NCI-H2081 treated with DMSO at 0.1 percent for 48 hours (cell line): ENCODE measurements around the gene IPMK.
"Not testable (repeated sequence)": the region's sequence is repeated elsewhere in the genome, so short reads cannot be mapped to it uniquely, and the experiment has no call there.

Experiments
- DNase-seq: peaks from one replicate; lab custom pipeline; 2025; lab: John Stamatoyannopoulos, UW

IPMK gene

DNA sequence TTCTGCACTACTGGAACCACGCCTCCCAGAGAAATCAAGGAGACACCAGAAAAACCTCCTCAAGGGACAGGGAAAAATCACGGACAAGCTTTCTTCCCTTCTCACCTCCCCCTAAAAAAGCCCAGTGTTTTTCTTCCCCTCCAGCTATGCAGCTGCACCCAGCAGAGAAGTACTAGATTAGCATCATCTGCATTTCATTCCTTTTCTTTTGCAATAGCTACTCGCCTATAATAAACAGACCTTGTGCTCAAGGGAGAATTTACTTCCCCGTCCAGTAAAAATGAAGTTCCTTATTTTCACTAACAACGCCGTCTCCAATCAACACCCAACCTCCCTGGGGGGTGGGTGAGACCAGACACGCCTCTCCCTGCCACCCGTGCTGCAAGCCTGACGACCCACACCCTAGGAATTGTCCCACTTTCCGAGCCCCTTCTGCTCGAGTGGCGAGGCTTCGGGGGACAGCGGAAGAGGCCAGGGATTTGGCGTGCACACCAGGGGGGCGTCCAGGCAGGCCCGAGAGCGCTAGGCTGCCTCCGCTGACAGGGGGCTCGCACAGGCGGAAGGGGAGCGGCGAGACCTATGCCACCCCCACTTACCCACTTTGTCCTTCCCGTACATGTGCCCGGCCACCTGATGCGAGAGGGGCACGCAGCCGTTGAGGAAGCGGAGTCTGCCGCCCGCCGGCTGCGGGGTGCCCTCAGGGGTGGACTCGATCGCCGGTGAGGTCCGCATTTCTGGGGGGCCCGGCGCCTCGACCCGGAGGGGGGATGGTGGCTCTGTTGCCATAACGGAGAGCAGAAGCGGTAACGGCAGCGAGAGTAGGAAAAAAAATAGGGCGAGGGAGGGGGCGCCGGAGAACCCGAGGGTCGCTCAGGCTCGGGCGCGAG is 625 bp downstream of the IPMK start:
- no peak for DNase-seq

DNA sequence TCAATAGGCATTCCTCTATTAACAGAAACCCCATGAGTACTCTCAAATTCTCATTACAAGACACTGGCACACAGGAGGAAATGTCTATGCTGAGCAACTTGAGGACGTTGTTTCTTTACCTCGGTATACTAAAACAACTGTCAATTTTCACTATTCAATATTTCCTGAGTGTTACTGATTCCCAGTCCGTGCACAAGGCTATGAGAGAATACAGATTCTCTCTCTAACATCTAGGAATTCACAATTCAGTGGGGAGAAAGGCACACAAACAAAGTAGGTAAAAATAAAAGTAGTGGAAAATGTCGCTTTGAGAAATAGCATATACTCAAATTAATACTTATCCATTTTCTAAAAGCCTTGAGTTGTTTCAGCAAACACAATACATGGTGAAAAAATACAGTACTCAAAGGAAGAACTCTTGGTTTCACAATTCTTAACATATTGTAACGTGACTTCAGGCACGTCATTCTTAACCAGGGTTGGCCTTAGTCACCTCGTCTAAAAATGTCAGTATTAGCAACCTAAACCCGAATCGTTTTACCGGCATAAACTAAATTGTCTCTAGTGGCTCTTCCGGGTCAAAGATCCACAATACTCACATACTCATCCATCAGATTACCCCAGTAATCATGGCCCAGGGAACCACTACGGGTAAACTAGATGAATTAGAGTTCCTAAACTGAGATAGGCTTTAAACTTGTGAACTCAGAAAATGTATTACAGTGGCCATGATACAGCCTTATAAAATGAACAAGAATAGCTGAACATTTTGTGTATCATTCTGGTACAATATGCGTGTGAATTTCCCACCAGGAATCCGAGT is 1.5 kb downstream of the IPMK start:
- DNase-seq = no peak

DNA sequence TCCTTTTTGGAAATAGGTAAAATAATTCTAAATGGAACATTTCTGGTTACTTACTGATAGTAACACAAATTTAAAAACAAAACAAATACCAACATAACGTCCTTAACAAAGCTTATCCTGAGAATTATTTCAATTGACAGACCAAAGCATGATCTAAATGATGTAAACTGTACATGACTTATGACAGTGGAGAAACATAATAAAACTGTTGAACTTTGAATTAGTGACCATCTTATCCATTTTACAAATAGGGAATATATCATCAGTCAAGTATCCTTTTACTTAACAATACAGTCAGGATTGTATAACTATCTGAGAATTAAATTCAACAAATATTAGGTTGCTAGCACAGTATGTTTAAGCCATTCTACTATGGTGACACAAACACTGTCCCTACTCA is 2.4 kb downstream of the IPMK start:
- no peak for DNase-seq

DNA sequence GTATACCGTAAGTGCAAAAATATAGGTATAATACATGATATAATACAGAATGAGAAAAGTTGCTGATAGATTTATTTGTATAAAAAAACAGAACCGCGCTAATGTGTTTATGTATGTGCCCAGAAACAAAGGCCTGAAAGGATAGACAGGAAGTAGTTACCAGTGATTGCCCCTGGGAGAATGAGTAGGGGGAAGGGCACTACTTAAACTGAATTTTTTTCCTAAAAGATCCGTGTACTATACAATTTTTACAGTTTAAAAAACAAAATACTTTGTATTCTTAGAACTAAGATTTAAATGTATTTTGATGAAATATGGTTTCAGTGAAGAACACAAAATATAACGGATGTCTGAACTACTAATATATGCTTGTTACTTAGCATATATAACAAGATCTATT is 2.9 kb downstream of the IPMK start:
- peak; percentile 2 for DNase-seq

DNA sequence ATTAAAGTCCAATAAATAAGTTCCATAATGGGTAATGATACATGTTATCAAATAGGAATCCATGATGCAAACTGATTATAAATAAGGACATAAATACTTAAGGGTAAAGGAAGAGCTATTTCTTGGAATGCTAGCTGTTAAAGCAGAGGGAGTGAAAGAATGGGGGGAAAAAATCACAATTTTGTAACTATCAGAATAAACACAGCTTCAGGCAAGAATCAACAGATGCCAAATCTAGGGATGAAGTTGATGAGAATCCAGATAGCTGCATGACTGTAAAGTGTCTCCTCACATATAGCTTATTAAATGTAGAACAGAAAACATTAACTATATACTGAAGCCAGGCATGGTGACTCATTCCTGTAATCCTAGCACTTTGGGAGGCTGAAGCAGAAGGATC is 4.9 kb downstream of the IPMK start:
- DNase-seq = no peak

DNA sequence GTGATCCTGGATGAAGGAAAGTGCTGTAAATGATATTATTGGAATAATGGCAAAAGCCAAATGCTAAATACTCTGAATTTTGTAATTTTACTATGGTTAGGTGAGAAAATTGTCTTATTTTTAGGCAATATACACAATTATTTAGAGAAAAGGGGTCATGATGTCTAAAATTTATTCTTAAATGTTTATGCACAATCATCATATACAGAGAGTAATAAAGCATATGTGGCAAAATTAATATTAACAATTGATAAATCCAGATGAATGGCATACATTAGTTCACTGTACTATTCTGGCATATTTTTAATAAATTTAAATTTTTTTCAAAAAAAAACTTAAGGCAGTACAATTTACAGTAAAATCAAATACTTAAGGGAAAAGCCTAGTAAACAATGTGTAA is 7.4 kb downstream of the IPMK start:
- DNase-seq = no peak

DNA sequence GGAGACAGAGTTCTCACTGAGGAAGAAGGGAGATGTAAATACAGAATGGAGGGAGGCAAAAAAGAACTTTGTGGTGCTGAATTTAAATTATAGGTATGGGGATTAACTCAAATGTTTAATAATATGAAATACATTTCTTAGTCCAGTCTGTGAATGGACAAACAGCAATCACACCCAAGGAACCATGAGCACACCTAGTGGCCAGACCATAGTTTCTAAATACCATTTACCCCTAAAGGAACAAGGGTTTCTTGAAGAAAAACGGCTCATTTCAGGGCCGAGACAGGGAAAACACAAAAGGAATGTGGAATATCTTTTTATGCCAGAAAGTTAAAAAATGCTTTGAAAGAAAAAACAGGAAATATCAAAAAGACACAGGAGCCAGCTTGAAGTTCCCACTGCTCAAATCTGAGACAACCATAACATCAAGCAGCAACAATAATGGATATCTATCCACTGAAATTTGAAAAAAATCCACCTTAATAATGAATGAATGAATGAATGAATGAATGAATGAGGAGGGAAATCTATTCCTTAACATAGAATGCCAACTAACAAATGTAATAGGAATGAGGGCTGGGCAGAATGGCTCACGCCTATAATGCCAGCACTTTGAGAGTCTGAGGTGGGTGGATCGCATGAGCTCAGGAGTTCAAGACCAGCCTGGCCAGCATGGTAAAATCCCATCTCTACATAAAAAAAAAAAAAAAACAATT is 8.6 kb downstream of the IPMK start:
- DNase-seq = no peak

DNA sequence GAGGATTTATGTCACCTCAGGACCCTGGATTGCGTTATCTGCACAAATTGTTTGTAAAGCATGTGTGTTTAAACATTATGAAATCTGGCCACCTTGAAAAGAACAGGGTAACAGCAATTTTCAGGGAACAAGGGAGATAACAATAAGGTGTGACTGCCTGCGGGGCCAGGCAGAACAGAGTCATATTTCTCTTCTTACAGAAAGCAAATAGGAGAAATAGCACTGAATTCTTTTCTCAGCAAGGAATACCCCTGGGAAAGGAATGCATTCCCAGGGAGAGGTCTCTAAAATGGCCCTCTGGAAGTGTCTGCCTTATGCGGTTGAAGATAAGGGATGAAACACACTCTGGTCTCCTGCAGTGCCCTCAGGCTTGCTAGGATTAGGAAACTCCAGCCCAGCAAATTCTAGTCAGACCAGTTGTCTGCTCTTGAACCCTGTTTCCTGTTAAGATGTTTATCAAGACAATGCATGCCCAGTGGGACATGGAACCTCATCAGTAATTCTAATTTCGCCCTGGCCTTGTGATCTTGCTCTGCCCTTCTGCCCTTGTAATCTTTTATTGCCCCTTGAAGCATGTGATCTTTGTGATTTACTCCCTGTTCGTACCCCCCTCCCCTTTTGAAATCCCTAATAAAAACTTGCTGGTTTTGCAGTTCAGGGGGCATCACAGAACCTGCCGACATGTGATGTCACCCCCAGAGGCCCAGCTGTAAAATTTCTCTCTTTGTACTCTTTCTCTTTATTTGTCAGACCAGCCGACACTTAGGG is 11.5 kb downstream of the IPMK start:
- DNase-seq = not testable (repeated sequence)

DNA sequence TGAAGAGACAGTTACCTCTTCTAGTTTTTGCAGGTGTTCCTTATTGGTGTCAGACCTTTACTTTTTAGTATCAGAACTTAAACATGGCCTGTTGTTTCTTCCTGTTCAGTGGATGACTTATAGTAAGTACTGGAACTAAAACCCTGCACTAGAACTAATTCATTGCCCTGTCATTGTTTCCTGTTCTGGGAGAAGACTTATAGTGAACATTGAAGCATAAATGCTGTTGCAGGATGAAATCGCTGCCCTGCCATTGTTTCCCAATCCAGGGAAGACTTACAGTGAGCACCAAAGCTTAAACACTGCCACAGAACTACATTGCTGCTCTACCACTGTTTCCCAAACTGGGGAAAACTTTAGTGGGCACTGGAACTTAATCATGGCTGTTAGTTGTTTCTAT is 13.1 kb downstream of the IPMK start:
- DNase-seq = no peak

DNA sequence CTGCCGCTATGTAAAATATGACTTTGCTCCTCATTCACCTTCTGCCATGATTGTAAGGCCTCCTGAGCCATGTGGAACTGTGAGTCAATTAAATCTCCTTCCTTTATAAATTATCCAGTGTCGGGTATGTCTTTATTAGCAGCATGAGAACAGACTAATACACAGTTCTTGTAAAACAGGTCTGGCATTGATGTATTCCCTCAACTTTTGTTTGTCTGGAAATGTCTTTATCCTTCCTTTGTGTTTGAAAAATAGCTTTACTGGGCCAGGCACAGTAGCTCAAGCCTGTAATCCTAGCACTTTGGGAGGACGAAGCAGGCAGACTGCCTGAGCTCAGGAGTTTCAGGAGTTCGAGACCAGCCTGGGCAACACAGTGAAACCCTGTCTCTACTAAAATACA is 14.5 kb downstream of the IPMK start:
- DNase-seq = no peak

DNA sequence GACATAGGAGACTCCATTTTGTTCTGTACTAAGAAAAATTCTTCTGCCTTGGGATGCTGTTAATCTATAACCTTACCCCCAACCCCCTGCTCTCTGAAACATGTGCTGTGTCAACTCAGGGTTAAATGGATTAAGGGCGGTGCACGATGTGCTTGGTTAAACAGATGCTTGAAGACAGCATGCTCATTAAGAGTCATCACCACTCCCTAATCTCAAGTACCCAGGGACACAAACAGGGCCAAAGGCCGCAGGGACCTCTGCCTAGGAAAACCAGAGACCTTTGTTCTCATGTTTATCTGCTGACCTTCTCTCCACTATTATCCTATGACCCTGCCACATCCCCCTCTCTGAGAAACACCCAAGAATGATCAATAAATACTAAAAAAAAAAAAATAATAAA is 23.0 kb downstream of the IPMK start:
- not testable (repeated sequence) for DNase-seq

DNA sequence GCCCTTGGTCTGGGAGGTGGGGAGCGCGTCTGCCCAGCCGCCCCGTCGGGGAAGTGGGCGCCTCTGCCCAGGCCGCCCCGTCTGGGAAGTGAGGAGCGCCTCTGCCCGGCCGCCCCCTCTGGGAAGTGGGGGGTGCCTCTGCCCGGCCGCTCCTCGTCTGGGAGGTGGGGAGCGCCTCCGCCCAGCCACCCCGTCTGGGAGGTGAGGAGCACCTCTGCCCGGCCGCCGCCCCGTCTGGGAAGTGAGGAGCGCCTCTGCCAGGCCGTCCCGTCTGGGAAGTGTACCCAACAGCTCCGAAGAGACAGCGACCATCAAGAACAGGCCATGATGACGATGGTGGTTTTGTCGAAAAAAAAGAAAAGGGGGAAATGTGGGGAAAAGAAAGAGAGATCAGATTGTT is 23.5 kb downstream of the IPMK start:
- DNase-seq = not testable (repeated sequence)

DNA sequence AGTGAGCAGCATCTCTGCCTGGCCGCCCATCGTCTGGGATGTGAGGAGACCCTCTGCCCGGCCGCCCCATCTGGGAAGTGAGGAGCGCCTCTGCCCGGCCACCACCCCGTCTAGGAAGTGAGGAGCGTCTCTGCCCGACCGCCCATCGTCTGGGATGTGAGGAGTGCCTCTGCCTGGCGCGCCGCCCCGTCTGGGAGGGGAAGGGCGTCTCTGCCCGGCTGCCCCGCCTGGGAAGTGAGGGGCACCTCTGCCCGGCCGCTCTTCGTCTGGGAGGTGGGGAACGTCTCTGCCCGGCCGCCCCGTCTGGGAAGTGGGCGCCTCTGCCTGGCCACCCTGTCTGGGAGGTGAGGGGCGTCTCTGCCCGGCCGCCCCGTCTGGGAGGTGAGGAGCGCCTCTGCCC is 23.9 kb downstream of the IPMK start:
- DNase-seq = not testable (repeated sequence)

DNA sequence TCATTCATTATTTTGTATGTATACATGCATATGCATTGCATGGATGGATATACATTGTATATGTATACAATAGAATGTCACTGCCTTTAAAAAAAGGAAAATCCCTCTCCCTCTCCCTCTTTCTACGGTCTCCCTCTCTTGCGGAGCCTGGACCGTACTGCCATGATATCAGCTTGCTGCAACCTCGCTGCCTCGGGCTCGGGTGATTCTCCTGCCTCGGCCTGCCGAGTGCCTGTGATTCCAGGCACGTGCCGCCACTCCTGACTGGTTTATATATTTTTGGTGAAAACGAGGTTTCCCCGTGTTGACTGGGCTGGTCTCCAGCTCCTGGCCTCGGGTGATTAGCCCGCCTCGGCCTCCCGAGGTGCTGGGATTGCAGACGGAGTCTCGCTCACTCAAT is 24.4 kb downstream of the IPMK start:
- DNase-seq = no peak

DNA sequence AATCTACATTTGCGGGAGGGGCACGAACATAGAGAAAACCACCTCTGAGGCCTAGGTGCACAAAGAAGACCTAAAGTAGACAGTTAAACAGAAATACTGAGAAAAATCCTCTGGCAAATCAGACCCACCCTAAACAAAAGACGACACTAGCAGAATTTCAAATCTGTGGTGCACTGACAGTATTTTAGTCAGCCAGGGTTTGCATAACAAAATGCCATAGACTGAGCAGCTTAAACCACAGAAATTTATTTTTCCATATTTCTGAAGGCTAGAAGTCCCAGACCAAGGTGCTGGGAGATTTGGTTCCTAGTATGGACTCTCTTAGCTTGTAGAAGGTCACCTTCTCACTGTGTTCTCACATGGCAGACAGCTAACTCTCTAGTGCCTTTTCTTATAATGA is 26.3 kb downstream of the IPMK start:
- DNase-seq = no peak

DNA sequence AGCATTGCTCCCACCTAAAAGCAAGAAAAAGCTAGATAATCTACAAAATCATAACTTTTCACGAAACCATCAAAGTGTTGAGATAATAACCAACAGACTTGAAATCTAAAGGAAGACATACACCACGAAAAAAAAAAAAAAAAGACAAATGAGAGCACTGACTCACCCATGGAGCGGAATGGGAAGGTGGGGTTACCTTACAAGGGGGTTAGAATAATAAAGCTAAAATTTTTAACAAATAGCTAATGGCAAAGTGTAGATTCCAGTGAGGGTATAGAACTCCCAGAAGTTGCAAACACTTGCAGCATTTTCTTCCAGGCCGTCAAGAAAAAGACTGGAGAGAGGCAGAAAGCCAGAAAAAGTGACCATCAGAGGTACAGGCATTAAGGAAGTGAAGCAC is 27.2 kb downstream of the IPMK start:
- no peak for DNase-seq

DNA sequence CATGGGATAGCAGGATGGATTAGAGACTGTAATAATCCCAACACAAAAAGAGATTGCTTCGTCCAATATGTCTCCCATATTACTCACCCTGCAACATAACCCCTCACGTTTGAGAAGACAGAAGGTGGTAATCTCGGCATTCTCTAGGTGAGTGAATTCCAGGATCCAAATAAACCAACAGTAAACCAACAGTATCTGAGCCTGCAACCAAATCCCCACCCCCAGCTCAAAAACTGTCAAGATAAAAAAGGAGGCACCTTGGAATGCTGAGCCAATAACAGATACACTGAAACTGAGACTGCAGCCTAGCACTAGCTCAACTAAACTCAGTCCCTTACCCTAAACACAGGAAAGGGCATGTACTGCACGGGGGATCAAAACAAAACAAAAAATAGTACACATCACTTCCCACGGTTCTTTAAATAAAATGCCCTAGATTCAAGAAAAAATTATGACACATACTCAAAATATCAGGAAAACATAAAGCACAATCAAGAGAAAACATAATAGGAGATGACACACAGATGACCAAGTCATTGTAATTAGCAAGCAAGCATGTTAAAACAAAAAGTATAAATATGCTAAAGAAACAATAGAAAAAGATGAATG is 28.0 kb downstream of the IPMK start:
- DNase-seq = no peak

DNA sequence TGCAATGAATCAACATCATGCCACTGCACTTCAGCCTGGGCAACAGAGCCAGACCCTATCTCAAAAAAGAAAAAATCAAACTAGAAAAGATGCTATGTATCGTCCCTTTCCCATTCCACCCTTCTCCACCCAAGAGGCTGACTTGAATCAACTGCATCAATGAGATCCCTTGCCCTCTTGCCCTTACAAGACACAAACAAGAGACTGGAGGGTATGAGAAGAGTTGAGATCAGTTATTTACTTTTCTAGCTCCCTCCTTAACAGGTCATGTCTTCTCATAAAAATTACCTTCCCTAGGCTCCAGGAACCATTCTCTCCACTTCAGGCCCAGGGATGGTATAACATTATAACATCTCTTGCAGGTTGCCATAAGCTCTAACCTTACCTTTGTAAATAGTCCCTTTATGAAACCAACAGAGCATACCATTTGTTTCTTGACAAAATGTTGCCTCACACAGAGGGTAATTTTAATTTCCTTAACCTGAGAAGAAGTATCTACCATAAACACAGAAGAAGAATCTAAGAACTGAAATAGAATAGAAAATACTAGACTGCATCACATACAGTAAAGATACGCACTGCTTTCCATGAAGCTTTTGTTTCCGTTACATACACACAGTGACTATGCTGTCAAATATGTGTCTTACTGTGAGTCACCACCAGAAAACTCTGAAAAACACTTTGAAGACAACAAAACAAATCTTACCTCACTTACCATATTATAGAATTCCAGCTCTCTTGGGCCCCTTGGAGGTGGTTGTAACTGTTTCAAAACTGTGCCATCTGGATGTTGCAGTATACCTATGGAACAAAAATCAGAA is 30.5 kb downstream of the IPMK start:
- no peak for DNase-seq

DNA sequence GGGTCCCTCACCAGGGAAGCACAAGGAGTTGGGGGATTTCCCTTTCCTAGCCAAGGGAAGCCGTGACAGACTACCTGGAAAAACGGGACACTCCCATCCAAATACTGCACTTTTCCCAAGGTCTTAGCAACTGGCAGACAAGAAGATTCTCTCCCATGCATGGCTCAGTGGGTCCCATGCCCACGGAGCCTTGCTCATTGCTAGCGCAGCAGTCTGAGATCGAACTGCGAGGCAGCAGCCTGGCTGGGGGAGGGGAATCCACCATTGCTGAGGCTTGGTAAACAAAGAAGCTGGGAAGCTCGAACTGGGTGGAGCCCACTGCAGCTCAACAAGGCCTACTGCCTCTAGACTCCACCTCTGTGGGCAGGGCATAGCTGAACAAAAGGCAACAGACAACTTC is 37.8 kb downstream of the IPMK start:
- not testable (repeated sequence) for DNase-seq

DNA sequence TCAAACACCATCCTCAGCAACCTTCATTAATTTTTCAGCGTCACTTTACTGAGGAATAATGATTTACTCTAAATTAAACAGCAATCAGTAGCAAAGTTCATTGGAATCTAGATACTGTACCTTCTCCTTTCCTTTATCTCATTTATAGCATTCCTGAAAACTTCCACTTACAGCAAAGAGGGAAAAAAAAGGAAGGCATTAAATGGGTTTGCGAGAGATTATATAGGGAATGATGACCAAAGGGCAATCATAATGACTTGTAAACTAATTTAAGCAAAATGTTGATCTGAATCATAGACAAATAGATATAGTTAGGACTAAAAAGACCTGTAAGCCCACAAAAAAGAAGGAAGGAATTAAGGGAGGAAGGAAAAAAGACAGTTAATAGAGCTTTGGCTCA is 42.0 kb downstream of the IPMK start:
- DNase-seq = no peak
